H9 (cell line): ENCODE results near the gene MRTFA. TPM values are rescaled to one million over a fixed set of nuclear protein-coding genes. Genes with fewer than 3 reads are reported as not detected.

Source experiments
- DNase-seq: peaks from one replicate; pipeline ENCODE4 v3.0.0-alpha.2; 2017
- H2AFZ ChIP-seq: one replicate; pipeline ENCODE4 v1.6.1; 2013; ENCODE audit warnings: mild to moderate bottlenecking, low read length, control low read depth, moderate library complexity
- H2AK5ac ChIP-seq: 2 replicates; pipeline ENCODE4 v1.6.1; 2013; ENCODE audit warnings: low read length, control low read depth, mixed read lengths; ENCODE audit not compliant: insufficient read length
- H2BK120ac ChIP-seq: one replicate; pipeline ENCODE4 v1.6.1; 2013; ENCODE audit warnings: low read depth, mild to moderate bottlenecking, low read length, control low read depth, inconsistent platforms; ENCODE audit not compliant: poor library complexity, severe bottlenecking
- H2BK12ac ChIP-seq: 2 replicates; pipeline ENCODE4 v1.6.1; 2013; ENCODE audit warnings: low read length, control low read depth, mixed read lengths, low read depth; ENCODE audit not compliant: insufficient read length
- H2BK15ac ChIP-seq: 2 replicates; pipeline ENCODE4 v1.6.1; 2013; ENCODE audit warnings: low read depth, low read length, control low read depth
- H2BK20ac ChIP-seq: one replicate; pipeline ENCODE4 v1.6.1; 2013; ENCODE audit warnings: low read depth, mild to moderate bottlenecking, low read length, control low read depth, inconsistent platforms; ENCODE audit not compliant: poor library complexity, severe bottlenecking
- H2BK5ac ChIP-seq: 2 replicates; pipeline ENCODE4 v1.6.1; 2013; ENCODE audit warnings: low read length, control low read depth, mixed read lengths; ENCODE audit not compliant: insufficient read length
- H3K14ac ChIP-seq: 2 replicates; pipeline ENCODE4 v1.6.1; 2013; ENCODE audit warnings: low read length, control low read depth; ENCODE audit not compliant: insufficient read depth
- H3K18ac ChIP-seq: 2 replicates; pipeline ENCODE4 v1.6.1; 2013; ENCODE audit warnings: low read depth, mild to moderate bottlenecking, mixed read lengths, low read length, control low read depth; ENCODE audit not compliant: insufficient read length
- H3K23ac ChIP-seq: 2 replicates; pipeline ENCODE4 v1.6.1; 2013; ENCODE audit warnings: low read length, control low read depth, mixed read lengths, low read depth; ENCODE audit not compliant: insufficient read length
- H3K23me2 ChIP-seq: 2 replicates; pipeline ENCODE4 v1.6.1; 2013; ENCODE audit warnings: low read depth, mild to moderate bottlenecking, mixed read lengths, low read length, control low read depth; ENCODE audit not compliant: insufficient read length, poor library complexity, severe bottlenecking
- H3K27ac ChIP-seq: 2 replicates; pipeline ENCODE4 v1.5.1; 2013; ENCODE audit warnings: low read length, control low read depth, mixed read lengths, low read depth; ENCODE audit not compliant: insufficient read length
- H3K27me3 ChIP-seq: 2 replicates; pipeline ENCODE4 v1.6.1; 2013; ENCODE audit warnings: low read length, control low read depth, inconsistent platforms; ENCODE audit not compliant: insufficient read depth
- H3K4ac ChIP-seq: 2 replicates; pipeline ENCODE4 v1.6.1; 2013; ENCODE audit warnings: low read depth, mild to moderate bottlenecking, control low read depth, inconsistent platforms, low read length, moderate library complexity
- H3K4me1 ChIP-seq: 2 replicates; pipeline ENCODE4 v1.6.1; 2013; ENCODE audit warnings: low read length, control low read depth, inconsistent platforms; ENCODE audit not compliant: insufficient read depth
- H3K4me2 ChIP-seq: 2 replicates; pipeline ENCODE4 v1.6.1; 2013; ENCODE audit warnings: low read length, control low read depth, mixed read lengths; ENCODE audit not compliant: insufficient read length, insufficient read depth
- H3K56ac ChIP-seq: 2 replicates; pipeline ENCODE4 v1.6.1; 2013; ENCODE audit warnings: low read depth, mild to moderate bottlenecking, mixed read lengths, low read length, control low read depth; ENCODE audit not compliant: insufficient read length
- H3K79me1 ChIP-seq: 2 replicates; pipeline ENCODE4 v1.6.1; 2013; ENCODE audit warnings: low read depth, mild to moderate bottlenecking, moderate library complexity, low read length, control low read depth, inconsistent platforms; ENCODE audit not compliant: insufficient read depth, poor library complexity, severe bottlenecking
- H3K79me2 ChIP-seq: 2 replicates; pipeline ENCODE4 v1.6.1; 2013; ENCODE audit warnings: low read length, control low read depth, inconsistent platforms; ENCODE audit not compliant: insufficient read depth
- H3K9ac ChIP-seq: 2 replicates; pipeline ENCODE4 v1.6.1; 2013; ENCODE audit warnings: low read length, control low read depth, mixed read lengths; ENCODE audit not compliant: insufficient read length; ENCODE audit errors: extremely low read depth
- H3K9me3 ChIP-seq: one replicate; pipeline ENCODE4 v1.6.1; 2013; ENCODE audit warnings: low read depth, low read length, inconsistent platforms; ENCODE audit not compliant: control insufficient read depth
- H3T11ph ChIP-seq: one replicate; pipeline ENCODE4 v1.6.1; 2013; ENCODE audit warnings: mild to moderate bottlenecking, low read length, control low read depth, inconsistent platforms
- H4K20me1 ChIP-seq: one replicate; pipeline ENCODE4 v1.6.1; 2013; ENCODE audit not compliant: control insufficient read depth, insufficient read length, insufficient read depth
- H4K5ac ChIP-seq: 2 replicates; pipeline ENCODE4 v1.6.1; 2013; ENCODE audit warnings: low read depth, mild to moderate bottlenecking, mixed read lengths, low read length, control low read depth; ENCODE audit not compliant: insufficient read length
- H4K8ac ChIP-seq: replicated peaks from 2 replicates; pipeline ENCODE4 v1.6.1; 2013; ENCODE audit warnings: low read length, control low read depth, mixed read lengths, low read depth; ENCODE audit not compliant: insufficient read length
- H4K91ac ChIP-seq: 2 replicates; pipeline ENCODE4 v1.6.1; 2013; ENCODE audit warnings: low read depth, mild to moderate bottlenecking, moderate library complexity, mixed read lengths, low read length, control low read depth; ENCODE audit not compliant: insufficient read length
- H3K27ac Mint-ChIP-seq, 3 experiments: 2 replicates in 2 of 3; 3 replicates in 1 of 3; pipeline ENCODE4 v1.8.0; 2020 to 2021; ENCODE audit warnings: mixed read lengths in 3 of 3, mild to moderate bottlenecking in 1 of 3, moderate library complexity in 1 of 3
- H3K27me3 Mint-ChIP-seq: 2 replicates; pipeline ENCODE4 v1.8.0; 2021; ENCODE audit warnings: low read depth, mild to moderate bottlenecking, moderate library complexity, mixed read lengths
- H3K36me3 Mint-ChIP-seq, 3 experiments: 2 replicates in 2 of 3; 3 replicates in 1 of 3; pipeline ENCODE4 v1.8.0; 2020 to 2021; ENCODE audit warnings: low read depth in 3 of 3, mixed read lengths in 3 of 3; ENCODE audit not compliant: insufficient read depth in 1 of 3
- H3K4me1 Mint-ChIP-seq, 2 experiments: 2 replicates each; pipeline ENCODE4 v1.8.0; 2020; ENCODE audit warnings: mixed read lengths in 2 of 2
- H3K4me3 Mint-ChIP-seq, 2 experiments: 2 replicates in 1 of 2; 3 replicates in 1 of 2; pipeline ENCODE4 v1.8.0; 2020 to 2021; ENCODE audit warnings: mild to moderate bottlenecking in 2 of 2, mixed read lengths in 2 of 2, moderate library complexity in 1 of 2
- H3K9me3 Mint-ChIP-seq, 2 experiments: 2 replicates in 1 of 2; 3 replicates in 1 of 2; pipeline ENCODE4 v1.8.0; 2020; ENCODE audit warnings: mild to moderate bottlenecking in 2 of 2, mixed read lengths in 2 of 2, moderate library complexity in 1 of 2
- WGBS: extraction: QIAGEN DNeasy Blood & Tissue Kit; methylation state at CpG from one replicate; pipeline ENCODE4 v1.1.7; 2013; ENCODE audit warnings: missing lambda C conversion rate, low lambda C conversion rate, mixed read lengths; ENCODE audit not compliant: insufficient read length; ENCODE audit errors: extremely low coverage; 5-methylcytosine and 5-hydroxymethylcytosine counted together
- total RNA-seq: library from RNA; stranded (reverse); gene quantifications from 2 replicates; pipeline ENCODE4 v1.2.1, GENCODE V29; 2021
- TF ChIP-seq, protein P1 (sequence below): fragments of 200-600 bp; sonication (generic); conservative IDR thresholded peaks from 3 replicates; pipeline ENCODE4 v1.8.0; 2021; ENCODE audit warnings: antibody characterized with exemption, mild to moderate bottlenecking

Gene MRTFA
- total RNA-seq, 1 experiment from 2014 or later, result 38.1 TPM

DNA sequence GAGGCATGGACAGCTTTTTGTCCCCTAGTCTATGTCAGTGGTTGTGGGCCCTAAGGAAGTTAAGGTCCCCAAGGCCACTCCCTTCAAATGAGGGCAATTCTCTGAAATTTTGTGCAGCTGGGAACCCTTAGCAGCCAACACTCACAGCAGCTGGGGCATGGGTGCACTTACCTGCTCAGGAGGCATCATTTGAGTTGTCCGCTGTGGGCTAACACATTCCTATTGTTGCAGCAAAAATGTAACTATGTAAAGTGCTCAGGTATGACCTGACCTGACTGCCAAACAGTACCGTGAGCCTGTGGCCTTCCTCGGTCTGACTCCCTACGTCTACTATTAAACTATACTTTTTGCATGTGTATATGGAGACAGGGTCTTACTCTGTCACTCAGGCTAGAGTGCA, 5.8 kb upstream of the MRTFA start:
- H2BK20ac ChIP-seq, result no peak overlapping the region
- H2BK120ac ChIP-seq, result no peak overlapping the region
- no peak overlapping the region for H4K8ac ChIP-seq
- H2BK12ac ChIP-seq, result no peak overlapping the region
- Mint-ChIP-seq H3K27me3 (no peaks in the 10 kb centered on the region), H3K4me3 (no peak overlapping the region), H3K36me3 (no peaks in the 10 kb centered on the region; a peak in 1 of 7 replicates), H3K27ac (no peak overlapping the region), H3K4me1 (peaks cover 11 to 15% of the 10 kb centered on the region in 2 experiments), H3K9me3 (0 out of 5 replicates have a peak, but pooled peaks cover 0 to 2% of the 10 kb centered on the region in 2 experiments)
- H4K5ac ChIP-seq, result no peak overlapping the region
- H3K14ac ChIP-seq, result no peak overlapping the region
- DNase-seq, result no peak
- no peak overlapping the region for H3K9ac ChIP-seq
- H3K18ac ChIP-seq, result no peak overlapping the region
- TF ChIP-seq, protein P1, sequence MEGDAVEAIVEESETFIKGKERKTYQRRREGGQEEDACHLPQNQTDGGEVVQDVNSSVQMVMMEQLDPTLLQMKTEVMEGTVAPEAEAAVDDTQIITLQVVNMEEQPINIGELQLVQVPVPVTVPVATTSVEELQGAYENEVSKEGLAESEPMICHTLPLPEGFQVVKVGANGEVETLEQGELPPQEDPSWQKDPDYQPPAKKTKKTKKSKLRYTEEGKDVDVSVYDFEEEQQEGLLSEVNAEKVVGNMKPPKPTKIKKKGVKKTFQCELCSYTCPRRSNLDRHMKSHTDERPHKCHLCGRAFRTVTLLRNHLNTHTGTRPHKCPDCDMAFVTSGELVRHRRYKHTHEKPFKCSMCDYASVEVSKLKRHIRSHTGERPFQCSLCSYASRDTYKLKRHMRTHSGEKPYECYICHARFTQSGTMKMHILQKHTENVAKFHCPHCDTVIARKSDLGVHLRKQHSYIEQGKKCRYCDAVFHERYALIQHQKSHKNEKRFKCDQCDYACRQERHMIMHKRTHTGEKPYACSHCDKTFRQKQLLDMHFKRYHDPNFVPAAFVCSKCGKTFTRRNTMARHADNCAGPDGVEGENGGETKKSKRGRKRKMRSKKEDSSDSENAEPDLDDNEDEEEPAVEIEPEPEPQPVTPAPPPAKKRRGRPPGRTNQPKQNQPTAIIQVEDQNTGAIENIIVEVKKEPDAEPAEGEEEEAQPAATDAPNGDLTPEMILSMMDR, result no peak
- H3K56ac ChIP-seq, result no peak overlapping the region
- no peak overlapping the region for H3T11ph ChIP-seq
- no peak overlapping the region for H4K91ac ChIP-seq
- H3K23me2 ChIP-seq, result peaks cover 1% of the 10 kb centered on the region
- WGBS, result no CpG with 5 or more reads among the region's 4 CpGs
- H3K27ac ChIP-seq, result no peak overlapping the region
- no peak overlapping the region for H3K4me2 ChIP-seq
- H2AK5ac ChIP-seq, result no peak overlapping the region
- H4K20me1 ChIP-seq, result no peaks in the 10 kb centered on the region
- H3K23ac ChIP-seq, result no peak overlapping the region
- H3K9me3 ChIP-seq, result no peaks in the 10 kb centered on the region
- H3K4ac ChIP-seq, result no peak overlapping the region
- H3K4me1 ChIP-seq, result no peaks in the 10 kb centered on the region; the same call in 1 of the 2 replicates
- no peaks in the 10 kb centered on the region for H3K79me2 ChIP-seq
- no peaks in the 10 kb centered on the region for H3K79me1 ChIP-seq
- H3K27me3 ChIP-seq, result no peaks in the 10 kb centered on the region
- no peak overlapping the region for H2BK15ac ChIP-seq
- H2AFZ ChIP-seq, result no peak overlapping the region
- H2BK5ac ChIP-seq, result no peak overlapping the region
